Measurements from ENCODE around the gene LMLN.
"Not testable (repeated sequence)": the region's sequence is repeated elsewhere in the genome, so short reads cannot be mapped to it uniquely, and the experiment has no call there.

DNA sequence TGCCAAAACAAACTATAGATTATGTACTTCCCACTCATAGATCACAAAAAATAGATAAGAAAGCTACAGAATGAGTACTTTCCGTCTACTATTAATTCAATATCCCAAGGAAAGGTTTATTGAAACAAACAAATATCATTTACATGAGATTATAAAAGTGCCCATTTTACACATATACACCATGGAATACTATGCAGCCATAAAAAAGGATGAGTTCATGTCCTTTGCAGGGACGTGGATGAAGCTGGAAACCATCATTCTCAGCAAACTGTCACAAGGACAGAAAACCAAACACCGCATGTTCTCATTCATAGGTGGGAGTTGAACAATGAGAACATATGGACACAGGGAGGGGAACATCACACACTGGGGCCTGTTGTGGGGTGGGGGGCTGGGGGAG, 32.4 kb upstream of the LMLN start:
- TF ChIP-seq RFX5 (IDR thresholded peaks at IDR 0.05; ENCODE audit: low read depth, low read length); MED1 (CRISPR knock-in tag; IDR thresholded peaks at IDR 0.05); ELF1 (CRISPR knock-in tag; IDR thresholded peaks at IDR 0.05): not testable (repeated sequence)
- TF ChIP-seq, protein P1, sequence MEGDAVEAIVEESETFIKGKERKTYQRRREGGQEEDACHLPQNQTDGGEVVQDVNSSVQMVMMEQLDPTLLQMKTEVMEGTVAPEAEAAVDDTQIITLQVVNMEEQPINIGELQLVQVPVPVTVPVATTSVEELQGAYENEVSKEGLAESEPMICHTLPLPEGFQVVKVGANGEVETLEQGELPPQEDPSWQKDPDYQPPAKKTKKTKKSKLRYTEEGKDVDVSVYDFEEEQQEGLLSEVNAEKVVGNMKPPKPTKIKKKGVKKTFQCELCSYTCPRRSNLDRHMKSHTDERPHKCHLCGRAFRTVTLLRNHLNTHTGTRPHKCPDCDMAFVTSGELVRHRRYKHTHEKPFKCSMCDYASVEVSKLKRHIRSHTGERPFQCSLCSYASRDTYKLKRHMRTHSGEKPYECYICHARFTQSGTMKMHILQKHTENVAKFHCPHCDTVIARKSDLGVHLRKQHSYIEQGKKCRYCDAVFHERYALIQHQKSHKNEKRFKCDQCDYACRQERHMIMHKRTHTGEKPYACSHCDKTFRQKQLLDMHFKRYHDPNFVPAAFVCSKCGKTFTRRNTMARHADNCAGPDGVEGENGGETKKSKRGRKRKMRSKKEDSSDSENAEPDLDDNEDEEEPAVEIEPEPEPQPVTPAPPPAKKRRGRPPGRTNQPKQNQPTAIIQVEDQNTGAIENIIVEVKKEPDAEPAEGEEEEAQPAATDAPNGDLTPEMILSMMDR (CRISPR knock-in tag; IDR thresholded peaks at IDR 0.05): not testable (repeated sequence)

Measured in HepG2 (cell line).